ENCODE measurements around the gene CPXM2. TPM values are rescaled to one million over a fixed set of nuclear protein-coding genes. Genes with fewer than 3 reads are reported as not detected.

The CPXM2 gene
- total RNA-seq, 5 donors from 2014 or later (not counting 1 experiment from before 2014, with no cell fraction given) = not detected

DNA sequence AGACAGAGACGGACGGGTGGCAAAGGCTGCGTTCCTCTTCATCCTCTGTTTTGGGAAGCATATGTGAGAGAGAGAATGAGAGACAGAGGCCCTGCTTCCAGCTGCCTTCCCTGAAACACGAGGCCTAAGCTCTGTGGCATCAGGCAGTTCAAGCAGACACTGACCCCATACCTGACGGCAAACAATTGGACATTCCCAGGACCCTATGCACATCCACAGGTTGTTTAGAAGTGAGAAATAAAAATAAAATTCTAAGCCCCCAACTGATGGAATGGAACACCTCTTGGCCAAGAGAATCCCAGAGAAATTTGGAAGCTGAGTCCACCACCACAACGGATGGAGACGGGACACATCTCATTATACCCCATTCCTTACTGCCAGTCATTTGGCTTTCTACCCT lies 105.3 kb downstream of the CPXM2 start:
- Mint-ChIP-seq H3K4me1 (no peaks in the 10 kb centered on the region), H3K4me3 (no peak overlapping the region), H3K9me3 (peaks cover 0 to 7% (median 0%) of the 10 kb centered on the region in 3 donors), H3K36me3 (no peaks in the 10 kb centered on the region), H3K27ac (no peak overlapping the region), H3K27me3 (peaks cover 8 to 23% of the 10 kb centered on the region in 2 donors)
- ChIA-PET POLR2A (no interaction called here), CTCF (no interaction called here)
- DNase-seq (no peak), ATAC-seq (replicated peaks in 1 of 4) (no peak)
- WGBS (ENCODE audit: insufficient coverage) = 94% methylated on average over 2 of the region's 7 CpGs
- Histone ChIP-seq H3K4me3 (ENCODE audit: control insufficient read depth in 1 of 2, extremely low read depth in 1 of 2, low read length in 1 of 2) (no peak overlapping the region), H3K4me1 (ENCODE audit: control insufficient read depth in 1 of 2, extremely low read depth in 1 of 2, insufficient read depth in 2 of 2, low read length in 2 of 2) (no peaks in the 10 kb centered on the region), H3K27ac (ENCODE audit: low read length) (no peak overlapping the region), H3K36me3 (ENCODE audit: control insufficient read depth in 2 of 2, extremely low read depth in 1 of 2, insufficient read depth in 1 of 2, low read length in 1 of 2) (no peaks in the 10 kb centered on the region), H3K27me3 (replicated peaks in 1 of 2; ENCODE audit: control insufficient read depth in 2 of 2, extremely low read depth in 1 of 2, insufficient read depth in 2 of 2, low read length in 1 of 2) (peaks cover 0 to 12% of the 10 kb centered on the region in 2 experiments), H3K9me3 (no peaks in the 10 kb centered on the region)

DNA sequence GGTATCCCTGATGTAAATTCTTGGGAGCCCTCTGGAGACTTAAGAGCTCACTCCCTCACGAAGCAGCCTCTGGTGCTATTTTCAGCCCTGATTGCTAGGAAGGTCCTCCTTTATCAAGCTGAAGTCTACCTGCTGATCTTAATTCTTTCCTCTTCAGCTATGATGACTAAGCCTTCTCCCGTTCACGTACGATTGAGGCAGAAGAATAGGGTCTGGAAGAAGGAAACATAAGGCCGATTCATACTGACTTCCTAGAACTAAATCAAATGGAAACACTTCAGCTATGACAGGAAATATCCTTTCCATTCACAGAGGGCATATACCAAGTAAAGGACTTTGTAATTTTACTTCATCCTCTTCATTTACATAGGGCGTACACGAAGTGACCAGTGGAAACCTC lies 107.0 kb downstream of the CPXM2 start:
- no peaks in the 10 kb centered on the region for H3K4me1 Mint-ChIP-seq
- no peak overlapping the region for H3K4me3 Mint-ChIP-seq
- CTCF ChIA-PET = no interaction called here
- no peaks in the 10 kb centered on the region for H3K36me3 Mint-ChIP-seq
- H3K9me3 Mint-ChIP-seq = no peaks in the 10 kb centered on the region
- 78% methylated on average over 2 of the region's 7 CpGs for WGBS (ENCODE audit: insufficient coverage)
- no peak overlapping the region for H3K27ac Mint-ChIP-seq
- H3K27me3 ChIP-seq (replicated peaks in 1 of 2; ENCODE audit: control insufficient read depth in 2 of 2, extremely low read depth in 1 of 2, insufficient read depth in 2 of 2, low read length in 1 of 2) = peaks cover 0 to 12% of the 10 kb centered on the region in 2 experiments
- POLR2A ChIA-PET = no interaction called here
- no peak for ATAC-seq (replicated peaks in 1 of 4)
- H3K27me3 Mint-ChIP-seq = peaks cover 13 to 27% of the 10 kb centered on the region in 2 donors
- H3K36me3 ChIP-seq (ENCODE audit: control insufficient read depth in 2 of 2, extremely low read depth in 1 of 2, insufficient read depth in 1 of 2, low read length in 1 of 2) = no peaks in the 10 kb centered on the region
- H3K4me3 ChIP-seq (ENCODE audit: control insufficient read depth in 1 of 2, extremely low read depth in 1 of 2, low read length in 1 of 2) = no peak overlapping the region
- no peak for DNase-seq
- no peak overlapping the region for H3K27ac ChIP-seq (ENCODE audit: low read length)
- H3K9me3 ChIP-seq = no peaks in the 10 kb centered on the region
- no peaks in the 10 kb centered on the region for H3K4me1 ChIP-seq (ENCODE audit: control insufficient read depth in 1 of 2, extremely low read depth in 1 of 2, insufficient read depth in 2 of 2, low read length in 2 of 2)

DNA sequence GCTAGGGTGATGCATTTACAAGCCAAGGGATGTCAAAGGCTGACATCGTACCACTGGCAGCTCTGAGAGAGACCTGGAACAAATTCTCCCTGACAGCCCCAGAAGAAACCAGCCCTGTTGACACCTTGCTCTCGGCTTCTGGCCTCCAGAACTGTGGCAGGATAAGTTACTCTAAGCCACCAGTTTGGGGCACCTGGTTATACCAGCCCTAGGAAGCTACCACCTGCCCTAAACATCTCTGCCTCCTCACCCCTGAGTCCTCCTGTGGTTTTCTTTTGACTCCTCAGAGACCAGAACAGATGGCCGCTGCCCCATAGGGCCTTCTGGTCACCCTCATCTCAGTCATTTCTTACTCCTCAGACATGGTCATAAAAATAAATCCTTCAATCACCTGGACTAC lies 107.4 kb downstream of the CPXM2 start:
- no peaks in the 10 kb centered on the region for H3K36me3 Mint-ChIP-seq
- Histone ChIP-seq H3K27ac (ENCODE audit: low read length) (no peak overlapping the region), H3K4me3 (ENCODE audit: control insufficient read depth in 1 of 2, extremely low read depth in 1 of 2, low read length in 1 of 2) (no peak overlapping the region), H3K27me3 (replicated peaks in 1 of 2; ENCODE audit: control insufficient read depth in 2 of 2, extremely low read depth in 1 of 2, insufficient read depth in 2 of 2, low read length in 1 of 2) (peaks cover 0 to 10% of the 10 kb centered on the region in 2 experiments), H3K4me1 (ENCODE audit: control insufficient read depth in 1 of 2, extremely low read depth in 1 of 2, insufficient read depth in 2 of 2, low read length in 2 of 2) (no peaks in the 10 kb centered on the region), H3K9me3 (no peaks in the 10 kb centered on the region), H3K36me3 (ENCODE audit: control insufficient read depth in 2 of 2, extremely low read depth in 1 of 2, insufficient read depth in 1 of 2, low read length in 1 of 2) (no peaks in the 10 kb centered on the region)
- WGBS (ENCODE audit: insufficient coverage) = 73% methylated on average over 3 of the region's 3 CpGs
- H3K27me3 Mint-ChIP-seq = peaks cover 14 to 30% of the 10 kb centered on the region in 2 donors
- no peak for ATAC-seq (replicated peaks in 1 of 4)
- H3K9me3 Mint-ChIP-seq = no peaks in the 10 kb centered on the region
- ChIA-PET POLR2A (no interaction called here), CTCF (no interaction called here)
- no peak for DNase-seq
- no peaks in the 10 kb centered on the region for H3K4me1 Mint-ChIP-seq
- H3K27ac Mint-ChIP-seq = no peak overlapping the region
- H3K4me3 Mint-ChIP-seq = no peak overlapping the region

DNA sequence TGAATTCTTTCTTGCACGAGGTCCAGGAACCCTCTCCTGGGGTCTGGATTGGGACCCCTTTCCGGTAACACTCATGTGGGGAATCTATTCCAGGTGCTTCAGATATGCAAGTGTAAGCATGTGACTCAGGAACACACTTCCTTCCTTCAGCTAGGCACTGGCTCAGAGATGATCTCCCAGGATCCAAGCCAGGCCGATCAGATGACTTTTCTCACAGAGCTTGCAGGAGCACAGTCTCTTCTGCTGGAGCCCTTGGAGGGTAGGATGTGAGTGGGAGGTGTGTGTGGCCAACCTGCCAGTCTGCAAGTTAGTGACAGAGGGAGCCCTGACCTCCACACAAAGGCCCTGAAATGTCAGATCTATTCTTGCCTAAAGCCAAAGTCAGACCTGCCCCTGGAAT lies 108.3 kb downstream of the CPXM2 start:
- H3K9me3 ChIP-seq = no peaks in the 10 kb centered on the region
- no peak overlapping the region for H3K27ac Mint-ChIP-seq
- no peak for DNase-seq
- no peaks in the 10 kb centered on the region for H3K9me3 Mint-ChIP-seq
- H3K27ac ChIP-seq (ENCODE audit: low read length) = no peak overlapping the region
- H3K4me3 ChIP-seq (ENCODE audit: control insufficient read depth in 1 of 2, extremely low read depth in 1 of 2, low read length in 1 of 2) = no peak overlapping the region
- WGBS (ENCODE audit: insufficient coverage) = 80% methylated on average over 1 of the region's 3 CpGs
- ATAC-seq (replicated peaks in 1 of 4) = no peak
- ChIA-PET POLR2A (no interaction called here), CTCF (no interaction called here)
- H3K36me3 Mint-ChIP-seq = no peaks in the 10 kb centered on the region
- H3K4me3 Mint-ChIP-seq = no peak overlapping the region
- H3K27me3 Mint-ChIP-seq = peaks cover 16 to 31% of the 10 kb centered on the region in 2 donors
- H3K4me1 Mint-ChIP-seq = no peaks in the 10 kb centered on the region
- no peaks in the 10 kb centered on the region for H3K36me3 ChIP-seq (ENCODE audit: control insufficient read depth in 2 of 2, extremely low read depth in 1 of 2, insufficient read depth in 1 of 2, low read length in 1 of 2)
- no peaks in the 10 kb centered on the region for H3K4me1 ChIP-seq (ENCODE audit: control insufficient read depth in 1 of 2, extremely low read depth in 1 of 2, insufficient read depth in 2 of 2, low read length in 2 of 2)
- peaks cover 0 to 7% of the 10 kb centered on the region in 2 experiments for H3K27me3 ChIP-seq (replicated peaks in 1 of 2; ENCODE audit: control insufficient read depth in 2 of 2, extremely low read depth in 1 of 2, insufficient read depth in 2 of 2, low read length in 1 of 2)

DNA sequence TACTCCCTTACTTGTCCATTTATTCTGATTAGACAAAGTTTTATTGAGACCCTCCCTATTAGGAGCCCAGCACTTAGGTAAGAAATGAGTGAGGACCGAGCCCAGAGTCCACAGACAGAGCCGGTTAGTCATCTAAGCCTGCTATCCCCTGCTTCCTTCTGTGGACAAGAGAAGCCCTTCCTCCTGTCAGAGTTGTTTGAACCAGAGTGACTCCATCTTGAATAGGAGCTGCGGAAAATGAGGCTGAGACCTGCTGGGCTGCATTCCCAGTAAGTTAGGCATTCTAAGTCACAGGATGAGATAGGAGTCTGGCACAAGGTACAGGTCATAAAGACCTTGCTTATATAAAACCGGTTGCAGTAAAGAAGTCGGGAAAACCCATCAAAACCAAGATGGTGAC lies 109.1 kb downstream of the CPXM2 start:
- peaks cover 19 to 37% of the 10 kb centered on the region in 2 donors for H3K27me3 Mint-ChIP-seq
- no peaks in the 10 kb centered on the region for H3K4me1 Mint-ChIP-seq
- H3K9me3 Mint-ChIP-seq = no peaks in the 10 kb centered on the region
- no peaks in the 10 kb centered on the region for H3K36me3 Mint-ChIP-seq
- H3K4me1 ChIP-seq (ENCODE audit: control insufficient read depth in 1 of 2, extremely low read depth in 1 of 2, insufficient read depth in 2 of 2, low read length in 2 of 2) = no peaks in the 10 kb centered on the region
- no peak for ATAC-seq (replicated peaks in 1 of 4)
- peaks cover 0 to 8% of the 10 kb centered on the region in 2 experiments for H3K27me3 ChIP-seq (replicated peaks in 1 of 2; ENCODE audit: control insufficient read depth in 2 of 2, extremely low read depth in 1 of 2, insufficient read depth in 2 of 2, low read length in 1 of 2)
- no peak for DNase-seq
- ChIA-PET POLR2A (no interaction called here), CTCF (interaction anchor here in 1 of 2 donors (0.6 kb wide), 1 partner anchor 1742 kb away, joined by 3 read pairs; no protein-coding TSS in a partner anchor)
- H3K27ac ChIP-seq (ENCODE audit: low read length) = no peak overlapping the region
- H3K4me3 Mint-ChIP-seq = no peak overlapping the region
- H3K27ac Mint-ChIP-seq = no peak overlapping the region
- no peak overlapping the region for H3K4me3 ChIP-seq (ENCODE audit: control insufficient read depth in 1 of 2, extremely low read depth in 1 of 2, low read length in 1 of 2)
- WGBS (ENCODE audit: insufficient coverage) = 93% methylated on average over 3 of the region's 5 CpGs
- H3K36me3 ChIP-seq (ENCODE audit: control insufficient read depth in 2 of 2, extremely low read depth in 1 of 2, insufficient read depth in 1 of 2, low read length in 1 of 2) = no peaks in the 10 kb centered on the region
- no peaks in the 10 kb centered on the region for H3K9me3 ChIP-seq

DNA sequence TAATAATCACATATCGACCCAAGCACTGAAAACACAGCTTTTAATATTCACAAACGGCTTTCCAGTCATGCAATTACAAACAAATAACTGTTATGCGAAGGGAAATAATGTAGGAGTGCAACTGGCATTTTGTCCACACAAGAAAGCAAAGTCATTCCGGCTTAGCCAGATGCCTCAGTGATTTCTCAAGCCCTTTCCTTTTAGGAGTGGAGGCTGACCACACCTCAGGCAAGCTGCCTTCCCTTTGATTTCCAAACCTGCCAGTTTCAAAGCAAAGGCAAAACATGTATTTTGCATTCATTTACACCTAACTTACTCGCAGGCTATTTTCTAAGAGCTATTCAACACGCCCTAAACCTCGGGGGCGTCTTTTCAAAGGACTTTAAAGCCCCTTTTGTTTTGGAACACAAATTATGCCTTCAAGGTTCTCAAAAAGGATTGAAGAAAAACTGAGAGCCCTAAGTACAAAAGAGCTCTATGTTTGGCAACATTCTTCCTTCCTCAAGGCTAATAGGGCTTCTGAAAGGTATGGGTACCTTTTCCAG lies 109.6 kb downstream of the CPXM2 start:
- POLR2A ChIA-PET = no interaction called here
- CTCF ChIA-PET = no interaction called here
- no peak overlapping the region for H3K27ac Mint-ChIP-seq
- 25% methylated on average over 4 of the region's 8 CpGs for WGBS (ENCODE audit: insufficient coverage)
- Histone ChIP-seq H3K36me3 (ENCODE audit: control insufficient read depth in 2 of 2, extremely low read depth in 1 of 2, insufficient read depth in 1 of 2, low read length in 1 of 2) (no peaks in the 10 kb centered on the region), H3K9me3 (no peaks in the 10 kb centered on the region), H3K27me3 (replicated peaks in 1 of 2; ENCODE audit: control insufficient read depth in 2 of 2, extremely low read depth in 1 of 2, insufficient read depth in 2 of 2, low read length in 1 of 2) (peaks cover 0 to 7% of the 10 kb centered on the region in 2 experiments), H3K4me3 (ENCODE audit: control insufficient read depth in 1 of 2, extremely low read depth in 1 of 2, low read length in 1 of 2) (no peak overlapping the region), H3K4me1 (ENCODE audit: control insufficient read depth in 1 of 2, extremely low read depth in 1 of 2, insufficient read depth in 2 of 2, low read length in 2 of 2) (no peaks in the 10 kb centered on the region), H3K27ac (ENCODE audit: low read length) (no peak overlapping the region)
- no peaks in the 10 kb centered on the region for H3K36me3 Mint-ChIP-seq
- no peak overlapping the region for H3K4me3 Mint-ChIP-seq
- no peaks in the 10 kb centered on the region for H3K4me1 Mint-ChIP-seq
- H3K9me3 Mint-ChIP-seq = no peaks in the 10 kb centered on the region
- no peak for DNase-seq
- no peak for ATAC-seq (replicated peaks in 1 of 4)
- peaks cover 23 to 42% of the 10 kb centered on the region in 2 donors for H3K27me3 Mint-ChIP-seq

All from T-cell (primary cell).